IMR-90 (cell line): ENCODE results near the gene GPR45. TPM values are rescaled to one million over a fixed set of nuclear protein-coding genes. Genes with fewer than 3 reads are reported as not detected.

Experiments used
- ATAC-seq: fragments of 200-7000 bp; cut with Tn5 transposase; 2 replicates; pipeline ENCODE4 v1.9.1; 2020; ENCODE audit warnings: low read depth, mild to moderate bottlenecking, moderate library complexity
- BruUV-seq: library from RNA; stranded (reverse); fragments of 400-500 nt; replicated peaks from 2 replicates; lab custom pipeline; 2021; lab: Mats Ljungman, UMichigan
- CTCF ChIA-PET: fragments of 300-600 bp; formaldehyde crosslinking; extraction: SDS; loops from one replicate; lab custom pipeline; 2021; ENCODE audit warnings: antibody characterized with exemption; lab: Yijun Ruan, JAX
- POLR2A ChIA-PET: fragments of 300-600 bp; sonication (Branson Sonifier 250); formaldehyde crosslinking; loops from one replicate; lab custom pipeline; 2022; ENCODE audit warnings: antibody characterized with exemption; ENCODE audit not compliant: unreplicated experiment; lab: Charles Lee
- DNase-seq: peaks from one replicate; pipeline ENCODE4 v3.0.0; 2013
- H2AFZ ChIP-seq: replicated peaks from 2 replicates; pipeline ENCODE3; 2013; ENCODE audit warnings: low read length, mild to moderate bottlenecking; ENCODE audit not compliant: poor library complexity
- H2AK5ac ChIP-seq: 2 replicates; pipeline ENCODE4 v1.6.1; 2013; ENCODE audit warnings: low read depth, low read length, inconsistent platforms
- H2AK9ac ChIP-seq: replicated peaks from 2 replicates; pipeline ENCODE3; 2013; ENCODE audit warnings: mild to moderate bottlenecking, low read depth, low read length, moderate library complexity; ENCODE audit not compliant: poor library complexity
- H2BK120ac ChIP-seq: 2 replicates; pipeline ENCODE4 v1.6.1; 2013; ENCODE audit warnings: low read depth, low read length, inconsistent platforms
- H2BK15ac ChIP-seq: 3 replicates; pipeline ENCODE4 v1.6.1; 2013; ENCODE audit warnings: low read depth, low read length, inconsistent platforms
- H2BK20ac ChIP-seq: 2 replicates; pipeline ENCODE4 v1.6.1; 2013; ENCODE audit warnings: low read depth, mild to moderate bottlenecking, inconsistent platforms, low read length, moderate library complexity
- H2BK5ac ChIP-seq: 2 replicates; pipeline ENCODE4 v1.6.1; 2013; ENCODE audit warnings: mild to moderate bottlenecking, low read depth, low read length, inconsistent platforms; ENCODE audit not compliant: poor library complexity, severe bottlenecking
- H3K14ac ChIP-seq: replicated peaks from 2 replicates; pipeline ENCODE4 v1.6.1; 2013; ENCODE audit warnings: low read depth, low read length, inconsistent platforms
- H3K18ac ChIP-seq: 2 replicates; pipeline ENCODE4 v1.6.1; 2013; ENCODE audit warnings: low read depth, low read length, control low read depth
- H3K23ac ChIP-seq: 2 replicates; pipeline ENCODE4 v1.6.1; 2013; ENCODE audit warnings: low read depth, low read length, inconsistent platforms
- H3K27ac ChIP-seq: 2 replicates; pipeline ENCODE4 v1.5.1; 2013; ENCODE audit warnings: mild to moderate bottlenecking, control low read depth, low read length; ENCODE audit not compliant: insufficient read depth
- H3K27me3 ChIP-seq: 2 replicates; pipeline ENCODE4 v1.6.1; 2013; ENCODE audit warnings: low read length; ENCODE audit not compliant: control insufficient read depth, insufficient read depth
- H3K36me3 ChIP-seq: 2 replicates; pipeline ENCODE4 v1.6.1; 2013; ENCODE audit warnings: low read length, mixed read lengths; ENCODE audit not compliant: control insufficient read depth, insufficient read depth
- H3K4ac ChIP-seq: 2 replicates; pipeline ENCODE4 v1.6.1; 2013; ENCODE audit warnings: low read depth, low read length, inconsistent platforms
- H3K4me1 ChIP-seq: 2 replicates; pipeline ENCODE4 v1.6.1; 2013; ENCODE audit warnings: low read length, mixed read lengths; ENCODE audit not compliant: control insufficient read depth, insufficient read depth
- H3K4me2 ChIP-seq: 2 replicates; pipeline ENCODE4 v1.6.1; 2013; ENCODE audit warnings: low read depth, mild to moderate bottlenecking, control low read depth, low read length, moderate library complexity
- H3K4me3 ChIP-seq: 2 replicates; pipeline ENCODE4 v1.5.1; 2013; ENCODE audit warnings: low read depth, mild to moderate bottlenecking, control low read depth, low read length, moderate library complexity; ENCODE audit not compliant: insufficient read depth
- H3K56ac ChIP-seq: 2 replicates; pipeline ENCODE4 v1.6.1; 2013; ENCODE audit warnings: low read length, inconsistent platforms; ENCODE audit not compliant: insufficient read depth; ENCODE audit errors: extremely low read depth
- H3K79me1 ChIP-seq, 2 experiments: 2 replicates each; pipeline ENCODE4 v1.6.1; 2013; ENCODE audit warnings: low read length in 2 of 2, inconsistent platforms in 1 of 2, low read depth in 1 of 2
- H3K9ac ChIP-seq: 2 replicates; pipeline ENCODE4 v1.6.1; 2013; ENCODE audit warnings: low read depth, low read length, control low read depth
- H3K9me1 ChIP-seq: 2 replicates; pipeline ENCODE4 v1.6.1; 2013; ENCODE audit warnings: low read length, inconsistent platforms; ENCODE audit not compliant: insufficient read depth
- H3K9me3 ChIP-seq: 2 replicates; pipeline ENCODE4 v1.6.1; 2013; ENCODE audit warnings: low read length; ENCODE audit not compliant: control insufficient read depth, insufficient read depth
- H4K20me1 ChIP-seq: 2 replicates; pipeline ENCODE4 v1.6.1; 2013; ENCODE audit warnings: low read length, inconsistent platforms; ENCODE audit not compliant: insufficient read depth
- H4K5ac ChIP-seq: 2 replicates; pipeline ENCODE4 v1.6.1; 2013; ENCODE audit warnings: mild to moderate bottlenecking, low read depth, low read length, control low read depth
- H4K8ac ChIP-seq, 2 experiments: 2 replicates each; pipeline ENCODE4 v1.6.1; 2013; ENCODE audit warnings: low read depth in 2 of 2, low read length in 2 of 2, control low read depth in 1 of 2, inconsistent platforms in 1 of 2
- H4K91ac ChIP-seq: 2 replicates; pipeline ENCODE4 v1.6.1; 2013; ENCODE audit warnings: low read depth, low read length, inconsistent platforms; ENCODE audit not compliant: insufficient read depth
- FOS ChIP-seq: fragments of 150-350 bp; IDR thresholded peaks from 2 replicates; pipeline ENCODE4 v1.6.1; 2016; ENCODE audit warnings: low read depth, low read length
- WGBS, 2 experiments: methylation state at CpG; one replicate each; pipeline versions ENCODE4 v1.1.5 to v1.1.7; 2013; ENCODE audit warnings: missing lambda C conversion rate in 2 of 2; ENCODE audit not compliant: insufficient read length in 1 of 2; ENCODE audit errors: extremely low coverage in 2 of 2; 5-methylcytosine and 5-hydroxymethylcytosine counted together
- dilution Hi-C: fragments of 300-500 bp; cut with HindIII; formaldehyde crosslinking; loops from one replicate; pipeline ENCODE4 v1.14.3; 2018; ENCODE audit warnings: low sequenced_read_pairs; ENCODE audit not compliant: unreplicated experiment
- in situ Hi-C: fragments of 300-500 bp; cut with MboI; formaldehyde crosslinking; loops from 3 replicates; pipeline ENCODE4 v1.14.3; 2019; ENCODE audit warnings: low sequenced_read_pairs, inconsistent platforms, mixed read lengths
- intact Hi-C: fragments of 100-400 bp; cut with micrococcal nuclease; formaldehyde crosslinking; loops from 2 replicates; pipeline ENCODE4 v1.10.0; 2022
- polyA plus RNA-seq, 3 experiments: library from polyadenylated mRNA; depleted of rRNA; stranded (reverse); fragments of >200 nt; gene quantifications; 2 replicates each; pipeline ENCODE4 v1.2.3, GENCODE V29; 2012; ENCODE audit warnings: low replicate concordance in 1 of 3
- total RNA-seq: library from RNA; depleted of rRNA; stranded (reverse); fragments of >200 nt; gene quantifications from 2 replicates; pipeline ENCODE4 v1.2.3, GENCODE V29; 2012

The GPR45 gene
- total and polyA plus RNA-seq, 2 of the 4 experiments (the other 2 are of a cell fraction) = not detected

DNA sequence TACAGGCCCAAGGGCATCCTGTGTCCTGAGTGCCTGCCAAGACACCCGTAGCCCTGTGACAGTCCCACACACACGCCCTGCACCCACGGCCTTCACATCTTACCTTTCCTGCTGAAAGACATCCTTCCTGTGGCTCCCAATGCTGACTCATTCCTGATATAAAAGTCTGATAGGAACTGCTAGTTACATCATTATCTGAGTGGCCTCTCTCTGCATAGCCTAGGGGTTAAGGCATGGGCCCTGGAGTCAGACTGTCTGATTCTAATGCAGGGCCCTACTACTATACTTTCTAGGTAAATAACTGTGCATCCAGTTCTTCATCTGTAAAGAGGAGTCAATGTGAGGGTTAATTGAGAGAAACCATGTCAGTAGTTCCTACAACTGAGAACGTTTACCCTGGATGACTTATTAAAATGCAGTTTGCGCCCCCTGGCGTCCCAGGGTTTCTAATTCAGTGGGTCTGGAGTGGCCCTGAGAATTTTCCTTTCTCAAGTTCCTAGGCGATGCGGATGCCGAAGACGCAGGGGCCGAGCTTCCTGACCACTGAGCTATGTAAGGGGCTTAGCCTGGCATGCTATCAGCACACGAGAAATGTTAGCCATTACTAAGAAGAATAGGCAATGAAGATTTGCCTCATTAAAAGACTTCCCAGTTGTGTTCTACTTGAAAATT, 6.0 kb upstream of the GPR45 start (continued):
- no peak for TF ChIP-seq FOS

DNA sequence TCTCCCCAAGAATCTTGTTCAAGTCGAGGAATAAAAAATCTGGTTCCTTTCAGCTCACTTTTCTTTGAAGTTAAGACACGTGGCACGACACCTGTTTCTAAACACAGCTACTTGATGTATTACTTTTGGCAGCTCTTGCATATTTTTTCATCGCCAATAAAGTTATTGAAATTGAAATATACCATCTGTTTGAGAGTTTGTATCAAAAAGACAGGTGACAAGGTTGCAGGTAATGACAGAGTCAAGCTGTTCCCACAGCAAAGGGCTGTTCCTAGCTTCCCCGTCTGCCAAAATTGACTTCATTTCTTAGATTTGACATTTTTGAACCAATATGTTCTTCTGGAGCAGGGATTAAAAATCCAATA, 5.5 kb upstream of the GPR45 start:
- DNase-seq (no peak), ATAC-seq (no peak)
- Histone ChIP-seq H3K79me1 (no peaks in the 10 kb centered on the region), H3K36me3 (no peaks in the 10 kb centered on the region), H4K91ac (no peak overlapping the region), H3K27me3 (peaks cover 8% of the 10 kb centered on the region), H3K9me3 (no peaks in the 10 kb centered on the region), H2BK20ac (no peak overlapping the region), H2BK15ac (no peak overlapping the region), H4K20me1 (no peaks in the 10 kb centered on the region), H2BK5ac (no peak overlapping the region), H2BK120ac (no peak overlapping the region), H3K4me2 (no peak overlapping the region), H3K4me3 (no peak overlapping the region), H3K27ac (no peak overlapping the region), H3K9me1 (0 out of 2 replicates have a peak, but pooled peaks cover 3% of the 10 kb centered on the region), H3K18ac (no peak overlapping the region), H4K8ac (no peak overlapping the region), H3K23ac (no peak overlapping the region), H3K14ac (no peak overlapping the region), H3K4ac (no peak overlapping the region), H4K5ac (no peak overlapping the region), H3K56ac (no peak overlapping the region), H3K4me1 (0 out of 2 replicates have a peak, but pooled peaks cover 1% of the 10 kb centered on the region), H2AFZ (no peak overlapping the region), H3K9ac (no peak overlapping the region), H2AK9ac (no peak overlapping the region), H2AK5ac (no peak overlapping the region)
- ChIA-PET POLR2A (interaction anchor here (0.6 kb wide), 1 partner anchor 116 kb away, joined by 3 read pairs; no protein-coding TSS in a partner anchor), CTCF (interaction anchor here (0.6 to 2.2 kb wide), 4 partner anchors 25 to 121 kb away, joined by 3 to 6 read pairs (median 4); no protein-coding TSS in a partner anchor)
- no CpG with 5 or more reads among the region's 5 CpGs for WGBS, 2 experiments
- intact Hi-C loops (no loop called here), in situ Hi-C loops (no loop called here), dilution Hi-C loops (no loop called here)
- TF ChIP-seq FOS = no peak
- no TSS peak for BruUV-seq
